Smooth muscle cell of the brain vasculature (primary cell): ENCODE measurements around the gene LHPP.
"Not testable (repeated sequence)": the region's sequence is repeated elsewhere in the genome, so short reads cannot be mapped to it uniquely, and the experiment has no call there.

ENCODE experiments used
- DNase-seq: peaks from one replicate; pipeline ENCODE4 v3.0.0-alpha.2; 2012; ENCODE audit warnings: low read depth, low spot score

The LHPP gene

GRCh38 chr10:124535731-124536495 is 74.3 kb downstream of the LHPP start:
- DNase-seq = no peak

GRCh38 chr10:124536496-124537050 is 75.0 kb downstream of the LHPP start:
- DNase-seq = no peak

GRCh38 chr10:124537166-124537725 is 75.6 kb downstream of the LHPP start:
- no peak for DNase-seq

GRCh38 chr10:124537891-124538290 is 76.3 kb downstream of the LHPP start:
- no peak for DNase-seq

GRCh38 chr10:124538706-124539105 is 77.1 kb downstream of the LHPP start:
- DNase-seq = no peak

GRCh38 chr10:124539935-124540641 is 78.5 kb downstream of the LHPP start:
- no peak for DNase-seq

GRCh38 chr10:124541076-124541903 is 79.7 kb downstream of the LHPP start:
- no peak for DNase-seq

GRCh38 chr10:124542336-124542735 is 80.7 kb downstream of the LHPP start:
- DNase-seq = no peak

- DNase-seq = no peak
These were observed 81.5 kb downstream of the LHPP start for GRCh38 chr10:124543146-124543545.

GRCh38 chr10:124543971-124544370 is 82.3 kb downstream of the LHPP start:
- DNase-seq = no peak

- no peak for DNase-seq
These were observed 83.1 kb downstream of the LHPP start for GRCh38 chr10:124544711-124545110.

GRCh38 chr10:124545351-124546054 is 83.9 kb downstream of the LHPP start:
- DNase-seq = no peak

GRCh38 chr10:124546055-124546369 is 84.4 kb downstream of the LHPP start:
- DNase-seq = no peak

GRCh38 chr10:124546957-124547646 is 85.5 kb downstream of the LHPP start:
- no peak for DNase-seq

- DNase-seq = no peak
These were observed 86.1 kb downstream of the LHPP start for GRCh38 chr10:124547647-124548168.

GRCh38 chr10:124549171-124549570 is 87.5 kb downstream of the LHPP start:
- not testable (repeated sequence) for DNase-seq

- DNase-seq = no peak
These were observed 88.8 kb downstream of the LHPP start for GRCh38 chr10:124550293-124551034.

- no peak for DNase-seq
These were observed 89.5 kb downstream of the LHPP start for GRCh38 chr10:124551097-124551496.

GRCh38 chr10:124551755-124552154 is 90.1 kb downstream of the LHPP start:
- no peak for DNase-seq
